Nephron (organoid): ENCODE results near the gene CBX2.
A peak's percentile ranks its signal among the peaks of the same experiment; 100 is the strongest.

Experiments
- H3K27ac Mint-ChIP-seq, 3 experiments: 2 replicates each; pipeline ENCODE4 v1.8.0; 2020; ENCODE audit warnings: mixed read lengths in 3 of 3, mild to moderate bottlenecking in 2 of 3, moderate library complexity in 1 of 3
- H3K27me3 Mint-ChIP-seq: 2 replicates; pipeline ENCODE4 v1.8.0; 2021; ENCODE audit warnings: low read depth, mild to moderate bottlenecking, moderate library complexity, mixed read lengths
- H3K36me3 Mint-ChIP-seq: 2 replicates; pipeline ENCODE4 v1.8.0; 2020; ENCODE audit warnings: low read depth, mixed read lengths
- H3K4me1 Mint-ChIP-seq: 2 replicates; pipeline ENCODE4 v1.8.0; 2020; ENCODE audit warnings: mixed read lengths
- H3K4me3 Mint-ChIP-seq, 3 experiments: 2 replicates each; pipeline ENCODE4 v1.8.0; 2020; ENCODE audit warnings: mild to moderate bottlenecking in 3 of 3, mixed read lengths in 3 of 3, moderate library complexity in 2 of 3
- H3K9me3 Mint-ChIP-seq: 2 replicates; pipeline ENCODE4 v1.8.0; 2020; ENCODE audit warnings: mixed read lengths
- CTCF ChIP-seq, 3 experiments: fragments of 200-600 bp; sonication (generic); IDR thresholded peaks; one replicate each; pipeline ENCODE4 v1.5.0; 2021; ENCODE audit warnings: antibody characterized with exemption in 3 of 3; ENCODE audit not compliant: unreplicated experiment in 3 of 3

Gene CBX2

GRCh38 chr17:79833110-79833450, 55.1 kb downstream of the CBX2 start:
- peak overlapping the region; percentile 53 to 69 (median 68) for H3K4me3 Mint-ChIP-seq
- H3K36me3 Mint-ChIP-seq, result peaks cover 16% of the 10 kb centered on the region
- H3K4me1 Mint-ChIP-seq, result peaks cover 35% of the 10 kb centered on the region
- H3K9me3 Mint-ChIP-seq, result no peaks in the 10 kb centered on the region
- no peak for TF ChIP-seq CTCF (IDR thresholded peaks at IDR 0.05; ENCODE audit: unreplicated experiment in 3 of 3)
- H3K27me3 Mint-ChIP-seq, result peaks cover 58% of the 10 kb centered on the region
- peak overlapping the region in 1 of 3 experiments; percentile 11 for H3K27ac Mint-ChIP-seq

DNA sequence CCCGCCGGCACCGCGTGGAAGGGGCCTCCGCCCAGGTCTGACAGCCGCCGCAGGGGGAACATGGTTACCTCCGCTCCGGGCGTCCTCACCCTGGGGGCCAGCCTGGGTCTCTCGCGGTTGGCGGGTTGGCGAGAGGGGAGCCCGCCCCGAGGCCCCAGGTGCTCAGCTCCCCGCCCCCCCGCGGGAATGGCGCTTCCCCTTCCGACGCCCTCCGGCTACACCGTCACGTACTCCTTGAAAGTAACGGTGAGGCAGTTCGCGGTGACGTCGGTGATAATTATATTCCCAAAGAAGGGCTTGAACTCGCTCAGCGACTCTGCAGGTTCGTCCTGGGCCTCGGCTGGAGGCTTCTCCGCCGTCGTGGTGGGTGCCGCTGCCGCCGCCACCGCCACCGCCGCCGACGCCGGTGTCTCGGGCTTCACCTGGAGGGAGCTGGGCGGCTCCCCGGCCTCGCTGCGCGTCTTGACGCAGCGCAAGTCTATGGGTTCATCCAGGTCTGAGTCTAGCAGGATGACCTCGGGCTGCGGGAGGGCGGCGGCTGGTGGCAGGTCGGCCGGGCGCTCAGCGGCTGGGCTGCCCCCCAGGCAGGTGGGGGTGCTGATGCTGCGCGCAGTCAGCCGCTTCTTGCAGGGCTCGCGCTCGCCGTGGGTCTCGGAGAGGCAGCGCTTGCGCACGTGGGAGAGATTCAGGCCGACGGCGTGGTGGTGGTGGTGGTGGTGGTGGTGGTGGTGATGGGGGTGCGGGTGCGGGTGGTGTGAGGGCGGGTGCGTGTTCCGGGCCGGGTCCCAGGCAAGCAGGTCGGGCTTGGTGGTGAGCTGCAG, 56.0 kb downstream of the CBX2 start:
- Mint-ChIP-seq H3K27me3 (peaks cover 56% of the 10 kb centered on the region), H3K9me3 (no peaks in the 10 kb centered on the region), H3K4me3 (no peak overlapping the region), H3K27ac (no peak overlapping the region), H3K4me1 (peaks cover 31% of the 10 kb centered on the region), H3K36me3 (peaks cover 16% of the 10 kb centered on the region)
- TF ChIP-seq CTCF (IDR thresholded peaks at IDR 0.05; ENCODE audit: unreplicated experiment in 3 of 3), result no peak

DNA sequence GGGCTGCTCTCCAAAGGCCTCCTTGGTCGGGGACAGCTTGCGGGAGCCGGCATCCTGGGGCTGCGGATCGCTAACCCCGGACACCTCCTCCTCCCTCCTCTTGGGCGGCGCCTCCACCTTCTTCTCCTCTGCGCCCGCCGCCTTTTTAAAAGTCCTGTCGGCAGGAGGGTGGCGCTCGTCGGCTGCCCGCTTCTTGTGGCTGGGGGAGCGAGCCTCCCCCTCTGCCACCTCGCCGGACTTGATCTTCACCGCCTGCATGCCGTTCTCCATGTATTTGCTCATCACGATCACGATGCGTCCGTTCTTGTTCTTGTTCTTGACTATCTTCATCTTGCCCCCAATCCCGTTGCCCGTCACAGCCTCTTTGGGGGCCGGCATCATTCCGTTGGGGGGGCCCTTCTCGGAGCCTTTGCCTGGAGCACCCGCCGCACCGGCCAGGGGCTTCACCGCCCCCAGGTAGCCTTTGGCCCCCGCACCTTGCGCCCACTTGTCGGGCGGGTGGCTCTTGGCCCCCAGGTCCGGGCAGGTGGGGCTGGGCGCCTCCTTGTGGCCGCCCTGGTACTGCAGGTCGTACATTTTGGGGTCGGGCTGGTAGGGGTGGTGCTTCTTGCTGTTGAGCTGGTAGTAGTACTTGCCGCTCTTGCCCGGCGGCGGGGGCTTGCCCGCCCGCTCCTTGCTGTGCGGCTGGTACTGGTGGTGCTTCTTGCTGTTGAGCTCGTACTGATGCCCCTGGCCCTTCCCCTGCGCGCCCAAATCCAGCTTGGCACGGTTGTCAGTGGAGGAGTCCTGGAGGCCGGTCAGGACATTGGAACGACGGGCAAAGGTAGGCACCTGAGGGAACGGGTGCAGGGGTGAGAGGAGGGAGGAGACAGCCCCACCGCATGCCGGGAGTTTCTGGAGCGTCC, 56.9 kb downstream of the CBX2 start:
- H3K36me3 Mint-ChIP-seq, result peaks cover 16% of the 10 kb centered on the region
- no peaks in the 10 kb centered on the region for H3K9me3 Mint-ChIP-seq
- H3K4me3 Mint-ChIP-seq, result peak overlapping the region; percentile 2 to 54 (median 52)
- no peak overlapping the region for H3K27ac Mint-ChIP-seq
- H3K4me1 Mint-ChIP-seq, result peaks cover 25% of the 10 kb centered on the region
- peak; percentile 79 to 91 (median 81) for TF ChIP-seq CTCF (IDR thresholded peaks at IDR 0.05; ENCODE audit: unreplicated experiment in 3 of 3)
- peaks cover 57% of the 10 kb centered on the region for H3K27me3 Mint-ChIP-seq

- TF ChIP-seq CTCF (IDR thresholded peaks at IDR 0.05; ENCODE audit: unreplicated experiment in 3 of 3), result no peak
- Mint-ChIP-seq H3K4me1 (peaks cover 25% of the 10 kb centered on the region), H3K9me3 (no peaks in the 10 kb centered on the region), H3K27me3 (peaks cover 59% of the 10 kb centered on the region), H3K27ac (no peak overlapping the region), H3K36me3 (peaks cover 16% of the 10 kb centered on the region), H3K4me3 (peak overlapping the region in 1 of 3 experiments; percentile 52)
These were observed 57.5 kb downstream of the CBX2 start for GRCh38 chr17:79835470-79835899.

- Mint-ChIP-seq H3K27ac (no peak overlapping the region), H3K27me3 (peaks cover 61% of the 10 kb centered on the region), H3K4me1 (peaks cover 25% of the 10 kb centered on the region), H3K36me3 (peaks cover 16% of the 10 kb centered on the region), H3K9me3 (no peaks in the 10 kb centered on the region), H3K4me3 (peak overlapping the region in 1 of 3 experiments; percentile 90)
- TF ChIP-seq CTCF (IDR thresholded peaks at IDR 0.05; ENCODE audit: unreplicated experiment in 3 of 3), result no peak
These were observed 58.1 kb downstream of the CBX2 start for GRCh38 chr17:79835953-79836509.
